Body of pancreas (tissue), 4 donors: Measurements from ENCODE around the gene PCDHB6. TPM values are rescaled to one million over a fixed set of nuclear protein-coding genes. Genes with fewer than 3 reads are reported as not detected.
"Not testable (repeated sequence)": the region's sequence is repeated elsewhere in the genome, so short reads cannot be mapped to it uniquely, and the experiment has no call there.

Experiments used
- ATAC-seq: fragments of 150-250 bp; one replicate; pipeline ENCODE4 v1.9.1; 2016
- DNase-seq, 4 donors: peaks; one replicate each; pipeline ENCODE4 v3.0.0-alpha.2; 2019
- H3K27ac ChIP-seq, 4 donors: fragments of 200-600 bp; sonication (generic); 1 replicate in 3 of 4; 2 replicates in 1 of 4; pipeline versions ENCODE4 v1.5.1 to v1.6.1; 2016 to 2019; ENCODE audit warnings: mild to moderate bottlenecking in 1 of 4, mixed read lengths in 1 of 4, moderate library complexity in 1 of 4
- H3K27me3 ChIP-seq, 2 donors: fragments of 200-600 bp; sonication (generic); one replicate each; pipeline ENCODE4 v1.6.0; 2016; ENCODE audit warnings: mild to moderate bottlenecking in 1 of 2
- H3K36me3 ChIP-seq, 2 donors: fragments of 200-600 bp; sonication (generic); replicated peaks in 1 of 2; 2 replicates each; pipeline ENCODE4 v1.5.1; 2016; ENCODE audit warnings: low read depth in 2 of 2; ENCODE audit not compliant: insufficient read depth in 1 of 2
- H3K4me1 ChIP-seq: fragments of 200-600 bp; sonication (generic); one replicate; pipeline ENCODE4 v1.6.0; 2016
- H3K4me3 ChIP-seq, 2 donors: fragments of 200-600 bp; sonication (generic); 1 replicate in 1 of 2; 2 replicates in 1 of 2; pipeline ENCODE4 v1.5.1; 2016 to 2019
- H3K9me3 ChIP-seq, 3 donors: fragments of 200-600 bp; sonication (generic); 1 replicate in 2 of 3; 2 replicates in 1 of 3; pipeline ENCODE4 v1.5.1; 2016
- CTCF ChIP-seq, 7 experiments: fragments of 450-650 bp in 4 of 7; fragments of 200-600 bp in 3 of 7; sonication (generic) in 3 of 7; IDR thresholded peaks; one replicate each; pipeline ENCODE4 v1.5.1; 2016 to 2019; ENCODE audit warnings: antibody characterized with exemption in 7 of 7
- POLR2A ChIP-seq, 3 donors: fragments of 450-650 bp; IDR thresholded peaks; one replicate each; pipeline ENCODE4 v1.6.1; 2016; ENCODE audit warnings: antibody characterized with exemption in 3 of 3, mild to moderate bottlenecking in 2 of 3
- WGBS, 2 donors: methylation state at CpG; one replicate each; pipeline ENCODE4 v1.1.5; 2017; 5-methylcytosine and 5-hydroxymethylcytosine counted together
- intact Hi-C: fragments of 100-400 bp; cut with DNase I; formaldehyde crosslinking; loops from one replicate; pipeline ENCODE4 v1.15.1; 2023
- total RNA-seq, 2 donors: library from RNA; depleted of rRNA; stranded (reverse); fragments of >200 nt; gene quantifications; one replicate each; pipeline ENCODE4 v1.1.0, GENCODE V29; 2016

Gene PCDHB6
- 1 to 10 TPM in 1 of 2 donors, under 1 TPM in 1; 0.33 to 1.0 TPM for total RNA-seq

- 7 to 21% methylated on average over 18 of the region's 18 CpGs for WGBS, 2 donors
- no peak for DNase-seq
- no peak within 1 kb of the TSS for H3K4me3 ChIP-seq
- intact Hi-C loops: no loop called here
- no peaks in the 10 kb centered on the region for H3K27me3 ChIP-seq
- TF ChIP-seq CTCF (IDR thresholded peaks at IDR 0.05) (no peak), POLR2A (IDR thresholded peaks at IDR 0.05) (no peak)
- H3K27ac ChIP-seq: no peak within 1 kb of the TSS
- H3K4me1 ChIP-seq: no peaks in the 10 kb centered on the region
- no peak for ATAC-seq
- no peaks in the 10 kb centered on the region for H3K36me3 ChIP-seq
- H3K9me3 ChIP-seq: peaks cover 0 to 30% (median 4%) of the 10 kb centered on the region in 3 donors
Observed at GRCh38 chr5:141149812-141150211, at the start of gene PCDHB6. TSS of gene PCDHB6 (plus strand) at chr5:141150057. CDS start at chr5:141150258, 201 bp downstream.

DNA sequence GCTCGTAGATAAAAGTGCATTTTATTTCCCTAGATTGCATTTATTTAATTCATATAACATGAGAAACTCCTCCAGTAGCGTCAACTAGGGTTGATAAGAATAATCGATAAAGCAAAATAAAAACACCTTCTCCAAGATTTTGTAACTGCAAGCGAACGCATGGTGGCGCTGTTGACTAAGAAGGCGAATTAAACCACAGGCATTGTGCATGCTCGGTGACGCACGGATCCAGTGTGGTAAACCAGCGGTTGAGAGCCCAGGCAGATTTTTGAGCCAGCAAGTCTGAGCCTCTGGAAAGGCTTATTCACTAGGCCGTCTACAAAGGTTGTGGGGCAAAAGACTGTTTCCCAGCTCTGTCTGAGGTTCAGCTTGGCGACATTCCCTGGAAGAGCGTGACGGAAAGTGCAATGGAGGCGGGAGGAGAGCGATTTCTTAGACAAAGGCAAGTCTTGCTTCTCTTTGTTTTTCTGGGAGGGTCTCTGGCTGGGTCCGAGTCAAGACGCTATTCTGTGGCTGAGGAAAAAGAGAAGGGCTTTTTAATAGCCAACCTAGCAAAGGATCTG lies 49.5 kb upstream of the PCDHB6 start, which contains the start of gene PCDHB3:
Gene PCDHB3 (plus strand): TSS at position 231 of the 563 bp plus-strand sequence. CDS start 177 bp downstream, at position 408.
- ATAC-seq: no peak
- Histone ChIP-seq H3K36me3 (no peaks in the 10 kb centered on the region), H3K27me3 (no peaks in the 10 kb centered on the region), H3K27ac (peak within 1 kb of the TSS in 1 of 4 donors; percentile 36), H3K4me3 (no peak within 1 kb of the TSS), H3K9me3 (peaks cover 0 to 39% (median 2%) of the 10 kb centered on the region in 3 donors), H3K4me1 (no peaks in the 10 kb centered on the region)
- intact Hi-C loops: no loop called here
- WGBS, 2 donors: 9 to 22% methylated on average over 19 of the region's 19 CpGs
- peak; percentile 33 to 63 (median 50) for DNase-seq
- peak in 4 of 7 experiments; percentile 13 to 45 (median 26) for TF ChIP-seq CTCF (IDR thresholded peaks at IDR 0.05)
- TF ChIP-seq POLR2A (IDR thresholded peaks at IDR 0.05): peak in 1 of 3 donors; percentile 9

GRCh38 chr5:141101059-141101458 lies 48.8 kb upstream of the PCDHB6 start:
- Histone ChIP-seq H3K9me3 (peaks cover 0 to 31% (median 2%) of the 10 kb centered on the region in 3 donors), H3K27me3 (no peaks in the 10 kb centered on the region), H3K27ac (no peak overlapping the region), H3K4me3 (no peak overlapping the region), H3K4me1 (no peaks in the 10 kb centered on the region), H3K36me3 (no peaks in the 10 kb centered on the region)
- 18 to 54% methylated on average over 19 to 20 of the region's 20 CpGs for WGBS, 2 donors
- TF ChIP-seq POLR2A (IDR thresholded peaks at IDR 0.05) (no peak), CTCF (IDR thresholded peaks at IDR 0.05) (no peak)
- ATAC-seq (no peak), DNase-seq (no peak)
- intact Hi-C loops: no loop called here

DNA sequence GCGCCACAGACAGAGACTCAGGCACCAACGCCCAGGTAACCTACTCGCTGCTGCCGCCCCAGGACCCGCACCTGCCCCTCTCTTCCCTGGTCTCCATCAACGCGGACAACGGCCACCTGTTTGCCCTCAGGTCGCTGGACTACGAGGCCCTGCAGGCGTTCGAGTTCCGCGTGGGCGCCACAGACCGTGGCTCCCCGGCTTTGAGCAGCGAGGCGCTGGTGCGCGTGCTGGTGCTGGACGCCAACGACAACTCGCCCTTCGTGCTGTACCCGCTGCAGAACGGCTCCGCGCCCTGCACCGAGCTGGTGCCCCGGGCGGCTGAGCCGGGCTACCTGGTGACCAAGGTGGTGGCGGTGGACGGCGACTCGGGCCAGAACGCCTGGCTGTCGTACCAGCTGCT lies 47.8 kb upstream of the PCDHB6 start:
- H3K9me3 ChIP-seq: peaks cover 0 to 29% (median 2%) of the 10 kb centered on the region in 3 donors
- ATAC-seq, H3K4me1 ChIP-seq, intact Hi-C loops, H3K27ac ChIP-seq, H3K36me3 ChIP-seq, H3K4me3 ChIP-seq, DNase-seq, H3K27me3 ChIP-seq: not testable (repeated sequence)
- whole genome bisulfite sequencing, 2 donors: 33 to 38% methylated on average over 6 to 24 of the region's 39 CpGs

DNA sequence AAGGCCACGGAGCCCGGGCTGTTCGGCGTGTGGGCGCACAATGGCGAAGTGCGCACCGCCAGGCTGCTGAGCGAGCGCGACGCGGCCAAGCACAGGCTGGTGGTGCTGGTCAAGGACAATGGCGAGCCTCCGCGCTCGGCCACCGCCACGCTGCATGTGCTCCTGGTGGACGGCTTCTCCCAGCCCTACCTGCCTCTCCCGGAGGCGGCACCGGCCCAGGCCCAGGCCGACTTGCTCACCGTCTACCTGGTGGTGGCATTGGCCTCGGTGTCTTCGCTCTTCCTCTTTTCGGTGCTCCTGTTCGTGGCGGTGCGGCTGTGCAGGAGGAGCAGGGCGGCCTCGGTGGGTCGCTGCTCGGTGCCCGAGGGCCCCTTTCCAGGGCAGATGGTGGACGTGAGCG lies 47.4 kb upstream of the PCDHB6 start:
- DNase-seq, H3K4me1 ChIP-seq, H3K27ac ChIP-seq, ATAC-seq, H3K4me3 ChIP-seq, H3K36me3 ChIP-seq, intact Hi-C loops, H3K27me3 ChIP-seq: not testable (repeated sequence)
- H3K9me3 ChIP-seq: peaks cover 0 to 29% (median 2%) of the 10 kb centered on the region in 3 donors
- 36% methylated on average over 23 of the region's 38 CpGs; no CpG with 5 or more reads in 1 of the 2 donors for whole genome bisulfite sequencing, 2 donors

- no peaks in the 10 kb centered on the region for H3K36me3 ChIP-seq
- ATAC-seq (no peak), DNase-seq (no peak)
- 44 to 74% methylated on average over 2 of the region's 2 CpGs for WGBS, 2 donors
- H3K4me3 ChIP-seq: no peak overlapping the region
- TF ChIP-seq POLR2A (IDR thresholded peaks at IDR 0.05) (no peak), CTCF (IDR thresholded peaks at IDR 0.05) (no peak)
- H3K9me3 ChIP-seq: peaks cover 0 to 16% (median 2%) of the 10 kb centered on the region in 3 donors
- intact Hi-C loops: no loop called here
- no peaks in the 10 kb centered on the region for H3K4me1 ChIP-seq
- H3K27ac ChIP-seq: no peak overlapping the region
- no peaks in the 10 kb centered on the region for H3K27me3 ChIP-seq
Observed at GRCh38 chr5:141105350-141105749, 44.5 kb upstream of the PCDHB6 start.
